HCT116 (cell line): ENCODE measurements around the gene MYO1A. TPM values are rescaled to one million over a fixed set of nuclear protein-coding genes. Genes with fewer than 3 reads are reported as not detected.

Experiments used
- ATAC-seq: fragments of 200-7000 bp; cut with Tn5 transposase; 2 replicates; pipeline ENCODE4 v1.9.1; 2020; ENCODE audit warnings: mild to moderate bottlenecking, moderate library complexity
- BruUV-seq: library from RNA; stranded (reverse); fragments of 400-500 nt; replicated peaks from 2 replicates; lab custom pipeline; 2021; lab: Mats Ljungman, UMichigan
- CTCF ChIA-PET: fragments of 300-600 bp; sonication (Branson Sonifier 250); formaldehyde crosslinking; loops from one replicate; lab custom pipeline; 2021; ENCODE audit warnings: antibody characterized with exemption; lab: Charles Lee
- POLR2A ChIA-PET: fragments of 300-600, 350-600 bp; sonication (Branson Sonifier 250); formaldehyde crosslinking; loops from one replicate; lab custom pipeline; 2021; ENCODE audit warnings: antibody characterized with exemption; lab: Charles Lee
- RAD21 ChIA-PET, 2 experiments: fragments of 300-600 bp; sonication (Branson Sonifier 250); formaldehyde crosslinking; loops; one replicate each; lab custom pipeline; 2023; ENCODE audit warnings: low total read pairs in 2 of 2; ENCODE audit not compliant: uncharacterized antibody in 2 of 2, unreplicated experiment in 2 of 2, low non-redundant PET in 1 of 2; lab: Charles Lee
- DNase-seq: peaks from one replicate; pipeline ENCODE4 v3.0.0-alpha.2; 2010; ENCODE audit warnings: low read depth, low spot score
- H2AFZ ChIP-seq: fragments of 200-600 bp; shearing (Covaris generic), sonication (generic); 2 replicates; pipeline ENCODE4 v1.6.1; 2017; ENCODE audit warnings: low read depth, mixed run types, mixed read lengths, antibody characterized with exemption, low read length; ENCODE audit not compliant: poor library complexity, severe bottlenecking
- H3K27ac ChIP-seq: 2 replicates; pipeline ENCODE4 v1.5.1; 2012; ENCODE audit warnings: low read depth, low read length
- H3K27me3 ChIP-seq: fragments of 200-600 bp; sonication (generic); 2 replicates; pipeline ENCODE4 v1.6.1; 2016; ENCODE audit warnings: mixed run types, low read length, mixed read lengths; ENCODE audit not compliant: insufficient read depth
- H3K36me3 ChIP-seq, 2 experiments: fragments of 200-500 bp in 1 of 2; fragments of 200-600 bp in 1 of 2; sonication (Bioruptor generic) in 1 of 2; sonication (generic) in 1 of 2; 2 replicates each; pipeline versions ENCODE4 v1.5.1 to v1.6.1; 2014 to 2016; ENCODE audit warnings: low read length in 2 of 2, inconsistent platforms in 1 of 2, mixed read lengths in 1 of 2, mixed run types in 1 of 2; ENCODE audit not compliant: insufficient read depth in 2 of 2, control insufficient read depth in 1 of 2
- H3K4me1 ChIP-seq, 2 experiments: fragments of 200-600 bp in 1 of 2; sonication (generic) in 1 of 2; 2 replicates each; pipeline versions ENCODE4 v1.5.1 to v1.6.1; 2012 to 2017; ENCODE audit warnings: low read length in 2 of 2, inconsistent platforms in 1 of 2, mild to moderate bottlenecking in 1 of 2, mixed read lengths in 1 of 2, mixed run types in 1 of 2, moderate library complexity in 1 of 2; ENCODE audit not compliant: insufficient read depth in 2 of 2, control insufficient read depth in 1 of 2
- H3K4me2 ChIP-seq: fragments of 200-600 bp; sonication (generic); 2 replicates; pipeline ENCODE4 v1.6.1; 2017; ENCODE audit warnings: mixed run types, low read length, mixed read lengths
- H3K4me3 ChIP-seq, 2 experiments: fragments of 200-600 bp in 1 of 2; sonication (generic) in 1 of 2; replicated peaks in 1 of 2; 2 replicates each; pipeline ENCODE4 v1.5.1; 2011 to 2016; ENCODE audit warnings: low read length in 2 of 2, control low read depth in 1 of 2, low read depth in 1 of 2, mild to moderate bottlenecking in 1 of 2, mixed read lengths in 1 of 2, mixed run types in 1 of 2
- H3K79me2 ChIP-seq: fragments of 200-600 bp; sonication (generic); 2 replicates; pipeline ENCODE4 v1.6.1; 2017; ENCODE audit warnings: mild to moderate bottlenecking, mixed run types, low read length, moderate library complexity, mixed read lengths; ENCODE audit not compliant: insufficient read depth
- H3K9ac ChIP-seq: fragments of 200-600 bp; sonication (generic); 2 replicates; pipeline ENCODE4 v1.6.1; 2016; ENCODE audit warnings: low read length, mixed read lengths
- H3K9me2 ChIP-seq: fragments of 200-600 bp; sonication (generic), shearing (Covaris generic); 2 replicates; pipeline ENCODE4 v1.6.1; 2017; ENCODE audit warnings: mixed run types, mild to moderate bottlenecking, moderate library complexity; ENCODE audit not compliant: insufficient read depth
- H3K9me3 ChIP-seq, 2 experiments: fragments of 200-500 bp in 1 of 2; fragments of 200-600 bp in 1 of 2; sonication (Bioruptor generic) in 1 of 2; sonication (generic) in 1 of 2; 2 replicates each; pipeline ENCODE4 v1.6.1; 2014 to 2017; ENCODE audit warnings: low read length in 2 of 2, mixed read lengths in 2 of 2, inconsistent platforms in 1 of 2, low read depth in 1 of 2, mild to moderate bottlenecking in 1 of 2, mixed run types in 1 of 2, moderate library complexity in 1 of 2; ENCODE audit not compliant: control insufficient read depth in 1 of 2, insufficient read depth in 1 of 2
- H4K20me1 ChIP-seq: fragments of 200-600 bp; sonication (generic), shearing (Covaris generic); 2 replicates; pipeline ENCODE4 v1.6.1; 2017; ENCODE audit warnings: mixed run types, mild to moderate bottlenecking, moderate library complexity; ENCODE audit not compliant: insufficient read depth
- ATF3 ChIP-seq: IDR thresholded peaks from 2 replicates; pipeline ENCODE4 v1.6.1; 2012
- CTCF ChIP-seq, 3 experiments: fragments of 200-600 bp in 1 of 3; sonication (generic) in 1 of 3; IDR thresholded peaks in 2 of 3; conservative IDR thresholded peaks in 1 of 3; 2 replicates each; pipeline ENCODE4 v1.5.1; 2012 to 2017; ENCODE audit warnings: low read depth in 2 of 3, low read length in 2 of 3, antibody characterized with exemption in 1 of 3, borderline replicate concordance in 1 of 3, control low read depth in 1 of 3, mild to moderate bottlenecking in 1 of 3, mixed read lengths in 1 of 3, mixed run types in 1 of 3, moderate library complexity in 1 of 3; ENCODE audit not compliant: insufficient read depth in 1 of 3
- ELF1 ChIP-seq: IDR thresholded peaks from 2 replicates; pipeline ENCODE4 v1.6.1; 2012; ENCODE audit warnings: low read depth, borderline replicate concordance
- EZH2 ChIP-seq: fragments of 200-600 bp; sonication (generic); IDR thresholded peaks from 2 replicates; pipeline ENCODE4 v1.6.1; 2017; ENCODE audit warnings: antibody characterized with exemption, mixed run types
- EZH2phosphoT487 ChIP-seq: fragments of 200-600 bp; IDR thresholded peaks from 2 replicates; pipeline ENCODE4 v1.6.1; 2018; ENCODE audit warnings: antibody characterized with exemption, borderline replicate concordance
- FOSL1 ChIP-seq: IDR thresholded peaks from 2 replicates; pipeline ENCODE4 v1.6.1; 2012; ENCODE audit warnings: low read depth
- MAX ChIP-seq: IDR thresholded peaks from 2 replicates; pipeline ENCODE4 v1.6.1; 2012
- POLR2AphosphoS5 ChIP-seq: IDR thresholded peaks from 2 replicates; pipeline ENCODE4 v1.6.1; 2011; ENCODE audit warnings: mild to moderate bottlenecking, low read depth, low read length, moderate library complexity
- RAD21 ChIP-seq: IDR thresholded peaks from 2 replicates; pipeline ENCODE4 v1.6.1; 2012; ENCODE audit warnings: low read depth, mild to moderate bottlenecking
- SP1 ChIP-seq: IDR thresholded peaks from 2 replicates; pipeline ENCODE4 v1.6.1; 2012; ENCODE audit warnings: low read depth
- TCF7L2 ChIP-seq: IDR thresholded peaks from 2 replicates; pipeline ENCODE4 v1.7.0; 2011; ENCODE audit warnings: borderline replicate concordance, inconsistent platforms; ENCODE audit not compliant: insufficient read depth, insufficient read length; ENCODE audit errors: extremely low read depth
- YY1 ChIP-seq: IDR thresholded peaks from 2 replicates; pipeline ENCODE4 v1.6.1; 2011; ENCODE audit warnings: low read length, low read depth, moderate library complexity, mild to moderate bottlenecking; ENCODE audit not compliant: insufficient replicate concordance; ENCODE audit errors: extremely low read depth
- ZBTB33 ChIP-seq: IDR thresholded peaks from 2 replicates; pipeline ENCODE4 v1.6.1; 2011; ENCODE audit warnings: mild to moderate bottlenecking, low read length, moderate library complexity; ENCODE audit not compliant: insufficient replicate concordance; ENCODE audit errors: extremely low read depth
- ZNF274 ChIP-seq: fragments of 200-500 bp; sonication (Bioruptor generic); IDR thresholded peaks from 2 replicates; pipeline ENCODE4 v1.6.1; 2014; ENCODE audit warnings: mild to moderate bottlenecking, low read depth, low read length, inconsistent platforms
- intact Hi-C: fragments of 100-400 bp; cut with micrococcal nuclease; formaldehyde crosslinking; loops from 2 replicates; pipeline ENCODE4 v1.10.0; 2022
- total RNA-seq: library from RNA; stranded (reverse); gene quantifications from one replicate; pipeline ENCODE4 v1.2.1, GENCODE V29; 2021; ENCODE audit not compliant: unreplicated experiment

MYO1A gene
- total RNA-seq, 1 experiment from 2014 or later: 0.76 TPM

- no peak overlapping the region for H2AFZ ChIP-seq
- H3K4me2 ChIP-seq: no peak overlapping the region
- no TSS peak for BruUV-seq
- no peak for ATAC-seq
- H3K36me3 ChIP-seq: no peaks in the 10 kb centered on the region
- no peaks in the 10 kb centered on the region for H3K9me2 ChIP-seq
- no peak overlapping the region for H3K27ac ChIP-seq
- RAD21 ChIA-PET: no interaction called here
- POLR2A ChIA-PET: no interaction called here
- intact Hi-C loops: no loop called here
- no peaks in the 10 kb centered on the region for H3K9me3 ChIP-seq
- TF ChIP-seq RAD21: no peak
- no peak for TF ChIP-seq EZH2phosphoT487
- TF ChIP-seq ZNF274: no peak
- no peak for TF ChIP-seq TCF7L2
- no peak for TF ChIP-seq FOSL1
- no peak for TF ChIP-seq CTCF (IDR thresholded peaks at IDR 0.05 in 2 of 3, conservative IDR thresholded peaks at IDR 0.05 in 1 of 3; ENCODE audit: borderline replicate concordance in 1 of 3, insufficient read depth in 1 of 3, low read depth in 2 of 3, low read length in 2 of 3)
- H4K20me1 ChIP-seq: no peaks in the 10 kb centered on the region
- no peak for DNase-seq
- H3K79me2 ChIP-seq: no peaks in the 10 kb centered on the region
- H3K4me1 ChIP-seq: peaks cover 12 to 17% of the 10 kb centered on the region in 2 experiments
- H3K4me3 ChIP-seq: no peak overlapping the region
- CTCF ChIA-PET: no interaction called here
- H3K27me3 ChIP-seq: no peaks in the 10 kb centered on the region
- H3K9ac ChIP-seq: no peak overlapping the region
Measured at GRCh38 chr12:57033431-57033830, 16.5 kb downstream of the MYO1A start.

- DNase-seq (no peak), ATAC-seq (no peak)
- peaks cover 12 to 17% of the 10 kb centered on the region in 2 experiments for H3K4me1 ChIP-seq
- no peaks in the 10 kb centered on the region; the same call in 1 of the 2 replicates for H3K27me3 ChIP-seq
- BruUV-seq: no TSS peak
- no peak overlapping the region for H3K27ac ChIP-seq
- intact Hi-C loops: no loop called here
- H3K9ac ChIP-seq: no peak overlapping the region
- no peaks in the 10 kb centered on the region for H3K9me3 ChIP-seq
- no peaks in the 10 kb centered on the region for H4K20me1 ChIP-seq
- H3K4me2 ChIP-seq: peak overlapping the region; percentile 45
- POLR2A ChIA-PET: interaction anchor here (0.7 kb wide), 1 partner anchor 9 kb away, joined by 3 read pairs; no protein-coding TSS in a partner anchor
- no peak overlapping the region for H2AFZ ChIP-seq
- CTCF ChIA-PET: interaction anchor here (1.0 kb wide), 1 partner anchor 28 kb away, joined by 3 read pairs; no protein-coding TSS in a partner anchor
- no peak overlapping the region for H3K4me3 ChIP-seq
- no peaks in the 10 kb centered on the region for H3K9me2 ChIP-seq
- RAD21 ChIA-PET: interaction anchor here in 1 of 2 experiments (0.9 kb wide), 1 partner anchor 58 kb away, joined by 4 read pairs; the partner anchor contains the start of gene NAB2
- H3K79me2 ChIP-seq: no peaks in the 10 kb centered on the region
- no peaks in the 10 kb centered on the region for H3K36me3 ChIP-seq
- no peak for TF ChIP-seq SP1
- TF ChIP-seq MAX: no peak
- no peak for TF ChIP-seq EZH2
- no peak for TF ChIP-seq POLR2AphosphoS5
- no peak for TF ChIP-seq RAD21
- TF ChIP-seq ATF3: no peak
- no peak for TF ChIP-seq ZBTB33
- TF ChIP-seq FOSL1: no peak
- no peak for TF ChIP-seq ELF1
- TF ChIP-seq YY1: no peak
Measured at GRCh38 chr12:57031789-57032188, 18.1 kb downstream of the MYO1A start.
